ENCODE data around the gene BANF1.

DNA sequence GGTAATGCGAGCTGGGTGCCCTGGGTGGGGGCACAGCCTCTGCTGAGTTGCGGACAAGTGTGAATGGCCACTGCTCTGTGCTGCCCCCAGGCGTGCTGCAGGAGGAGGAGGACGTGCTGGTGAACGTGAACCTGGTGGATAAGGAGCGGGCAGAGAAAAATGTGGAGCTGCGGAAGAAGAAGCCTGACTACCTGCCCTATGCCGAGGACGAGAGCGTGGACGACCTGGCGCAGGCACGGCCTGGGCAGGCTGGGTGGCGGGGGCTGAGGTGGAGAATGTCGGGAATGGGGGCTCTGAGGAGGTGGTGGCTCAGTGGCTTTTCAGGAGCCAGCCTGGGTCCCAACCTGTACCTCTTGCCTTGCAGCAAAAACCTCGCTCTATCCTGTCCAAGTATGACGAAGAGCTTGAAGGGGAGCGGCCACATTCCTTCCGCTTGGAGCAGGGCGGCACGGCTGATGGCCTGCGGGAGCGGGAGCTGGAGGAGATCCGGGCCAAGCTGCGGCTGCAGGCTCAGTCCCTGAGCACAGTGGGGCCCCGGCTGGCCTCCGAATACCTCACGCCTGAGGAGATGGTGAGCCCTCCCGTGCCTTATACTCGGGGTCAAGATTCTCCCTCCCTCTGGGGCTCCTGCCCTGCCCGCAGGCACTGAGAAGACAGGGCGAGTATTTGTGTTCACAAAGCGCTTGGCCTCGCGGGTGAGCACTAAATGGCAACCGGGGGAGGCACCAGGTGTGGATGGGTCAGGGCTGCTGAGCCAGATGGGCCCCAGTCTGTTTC lies 36.1 kb upstream of the BANF1 start:
- TF ChIP-seq, protein P1, sequence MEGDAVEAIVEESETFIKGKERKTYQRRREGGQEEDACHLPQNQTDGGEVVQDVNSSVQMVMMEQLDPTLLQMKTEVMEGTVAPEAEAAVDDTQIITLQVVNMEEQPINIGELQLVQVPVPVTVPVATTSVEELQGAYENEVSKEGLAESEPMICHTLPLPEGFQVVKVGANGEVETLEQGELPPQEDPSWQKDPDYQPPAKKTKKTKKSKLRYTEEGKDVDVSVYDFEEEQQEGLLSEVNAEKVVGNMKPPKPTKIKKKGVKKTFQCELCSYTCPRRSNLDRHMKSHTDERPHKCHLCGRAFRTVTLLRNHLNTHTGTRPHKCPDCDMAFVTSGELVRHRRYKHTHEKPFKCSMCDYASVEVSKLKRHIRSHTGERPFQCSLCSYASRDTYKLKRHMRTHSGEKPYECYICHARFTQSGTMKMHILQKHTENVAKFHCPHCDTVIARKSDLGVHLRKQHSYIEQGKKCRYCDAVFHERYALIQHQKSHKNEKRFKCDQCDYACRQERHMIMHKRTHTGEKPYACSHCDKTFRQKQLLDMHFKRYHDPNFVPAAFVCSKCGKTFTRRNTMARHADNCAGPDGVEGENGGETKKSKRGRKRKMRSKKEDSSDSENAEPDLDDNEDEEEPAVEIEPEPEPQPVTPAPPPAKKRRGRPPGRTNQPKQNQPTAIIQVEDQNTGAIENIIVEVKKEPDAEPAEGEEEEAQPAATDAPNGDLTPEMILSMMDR (IDR thresholded peaks at IDR 0.05; ENCODE audit: low read depth, low read length, poor library complexity, severe bottlenecking) = no peak
- TF ChIP-seq EZH2phosphoT487 (IDR thresholded peaks at IDR 0.05; ENCODE audit: borderline replicate concordance, low read length) = no peak
